ENCODE data around the gene TSLP.

The TSLP gene

GRCh38 chr5:111075520-111075919, 4.0 kb downstream of the TSLP start:
- ATAC-seq (ENCODE audit: low read depth) (peak; percentile 88), DNase-seq (ENCODE audit: low spot score) (no peak)
- peak overlapping the region; percentile 39 for H3K27ac ChIP-seq (ENCODE audit: poor library complexity, severe bottlenecking)
- H3K36me3 ChIP-seq (ENCODE audit: low read depth) = peaks cover 6% of the 10 kb centered on the region
- H3K9me3 ChIP-seq (ENCODE audit: severe bottlenecking) = no peaks in the 10 kb centered on the region
- no peak for TF ChIP-seq CTCF (IDR thresholded peaks at IDR 0.05; ENCODE audit: poor library complexity, severe bottlenecking)
- no peak overlapping the region for H3K4me3 ChIP-seq (ENCODE audit: severe bottlenecking)
- H3K4me1 ChIP-seq (ENCODE audit: insufficient read depth, poor library complexity, severe bottlenecking) = peaks cover 26% of the 10 kb centered on the region
- H3K27me3 ChIP-seq (ENCODE audit: insufficient read depth, poor library complexity, severe bottlenecking) = no peaks in the 10 kb centered on the region

- no peak for DNase-seq (ENCODE audit: low spot score)
- no peak overlapping the region for H3K4me3 ChIP-seq (ENCODE audit: severe bottlenecking)
- H3K27ac ChIP-seq (ENCODE audit: poor library complexity, severe bottlenecking) = peak overlapping the region; percentile 39
- no peaks in the 10 kb centered on the region for H3K9me3 ChIP-seq (ENCODE audit: severe bottlenecking)
- no peaks in the 10 kb centered on the region for H3K27me3 ChIP-seq (ENCODE audit: insufficient read depth, poor library complexity, severe bottlenecking)
- H3K4me1 ChIP-seq (ENCODE audit: insufficient read depth, poor library complexity, severe bottlenecking) = peaks cover 26% of the 10 kb centered on the region
- no peak for ATAC-seq (ENCODE audit: low read depth)
- no peak for TF ChIP-seq CTCF (IDR thresholded peaks at IDR 0.05; ENCODE audit: poor library complexity, severe bottlenecking)
- H3K36me3 ChIP-seq (ENCODE audit: low read depth) = peaks cover 6% of the 10 kb centered on the region
Measured at GRCh38 chr5:111076091-111076490, 4.6 kb downstream of the TSLP start.

GRCh38 chr5:111077678-111078077, 6.2 kb downstream of the TSLP start:
- peaks cover 6% of the 10 kb centered on the region for H3K36me3 ChIP-seq (ENCODE audit: low read depth)
- ATAC-seq (ENCODE audit: low read depth) (no peak), DNase-seq (ENCODE audit: low spot score) (no peak)
- no peak overlapping the region for H3K27ac ChIP-seq (ENCODE audit: poor library complexity, severe bottlenecking)
- no peaks in the 10 kb centered on the region for H3K27me3 ChIP-seq (ENCODE audit: insufficient read depth, poor library complexity, severe bottlenecking)
- no peaks in the 10 kb centered on the region for H3K9me3 ChIP-seq (ENCODE audit: severe bottlenecking)
- no peak for TF ChIP-seq CTCF (IDR thresholded peaks at IDR 0.05; ENCODE audit: poor library complexity, severe bottlenecking)
- H3K4me1 ChIP-seq (ENCODE audit: insufficient read depth, poor library complexity, severe bottlenecking) = peaks cover 26% of the 10 kb centered on the region
- no peak overlapping the region for H3K4me3 ChIP-seq (ENCODE audit: severe bottlenecking)

- Histone ChIP-seq H3K27me3 (ENCODE audit: insufficient read depth, poor library complexity, severe bottlenecking) (no peaks in the 10 kb centered on the region), H3K9me3 (ENCODE audit: severe bottlenecking) (no peaks in the 10 kb centered on the region)
- no peak for TF ChIP-seq CTCF (IDR thresholded peaks at IDR 0.05; ENCODE audit: poor library complexity, severe bottlenecking)
Measured at GRCh38 chr5:111079846-111080245, 8.3 kb downstream of the TSLP start.

GRCh38 chr5:111083323-111083722, 11.8 kb downstream of the TSLP start:
- H3K27ac ChIP-seq (ENCODE audit: poor library complexity, severe bottlenecking) = no peak overlapping the region
- no peak for ATAC-seq (ENCODE audit: low read depth)
- no peaks in the 10 kb centered on the region for H3K27me3 ChIP-seq (ENCODE audit: insufficient read depth, poor library complexity, severe bottlenecking)
- no peak overlapping the region for H3K4me3 ChIP-seq (ENCODE audit: severe bottlenecking)
- no peak for TF ChIP-seq CTCF (IDR thresholded peaks at IDR 0.05; ENCODE audit: poor library complexity, severe bottlenecking)
- no peaks in the 10 kb centered on the region for H3K9me3 ChIP-seq (ENCODE audit: severe bottlenecking)
- H3K4me1 ChIP-seq (ENCODE audit: insufficient read depth, poor library complexity, severe bottlenecking) = no peaks in the 10 kb centered on the region
- H3K36me3 ChIP-seq (ENCODE audit: low read depth) = no peaks in the 10 kb centered on the region
- no peak for DNase-seq (ENCODE audit: low spot score)

More at GRCh38 chr5:111079846-111080245, 8.3 kb downstream of the TSLP start:
- Histone ChIP-seq H3K4me3 (ENCODE audit: severe bottlenecking) (no peak overlapping the region), H3K27ac (ENCODE audit: poor library complexity, severe bottlenecking) (no peak overlapping the region), H3K4me1 (ENCODE audit: insufficient read depth, poor library complexity, severe bottlenecking) (peaks cover 16% of the 10 kb centered on the region), H3K36me3 (ENCODE audit: low read depth) (peaks cover 6% of the 10 kb centered on the region)
- DNase-seq (ENCODE audit: low spot score) (no peak), ATAC-seq (ENCODE audit: low read depth) (no peak)

All from RWPE2 (cell line).